SU-DHL-6 (cell line): Measurements from ENCODE around the gene CLDN16.

ENCODE experiments used
- H2AFZ ChIP-seq: fragments of 200-600 bp; sonication (generic); 2 replicates; pipeline ENCODE4 v1.6.1; 2014; ENCODE audit warnings: low read depth, mild to moderate bottlenecking, moderate library complexity, mixed read lengths, antibody characterized with exemption, low read length; ENCODE audit not compliant: severe bottlenecking
- H3F3A ChIP-seq: fragments of 200-600 bp; shearing (Covaris generic); 2 replicates; pipeline ENCODE4 v1.6.0; 2016; ENCODE audit warnings: antibody characterized with exemption, mild to moderate bottlenecking; ENCODE audit not compliant: insufficient read depth
- H3K27ac ChIP-seq: fragments of 200-600 bp; sonication (generic); 2 replicates; pipeline ENCODE4 v1.5.1; 2016; ENCODE audit warnings: low read depth, mild to moderate bottlenecking, low read length, moderate library complexity, mixed read lengths
- H3K27me3 ChIP-seq: fragments of 200-600 bp; sonication (generic), shearing (Covaris generic); 2 replicates; pipeline ENCODE4 v1.6.0; 2014; ENCODE audit warnings: mild to moderate bottlenecking, low read length
- H3K36me3 ChIP-seq: fragments of 200-600 bp; sonication (generic); 2 replicates; pipeline ENCODE4 v1.6.1; 2014; ENCODE audit warnings: mild to moderate bottlenecking, low read length, mixed read lengths
- H3K4me2 ChIP-seq: fragments of 300-600, 200-600 bp; shearing (Covaris generic), sonication (generic); 2 replicates; pipeline ENCODE4 v1.6.0; 2014; ENCODE audit warnings: low read length, low read depth, mild to moderate bottlenecking; ENCODE audit not compliant: poor library complexity, severe bottlenecking
- H3K4me3 ChIP-seq: fragments of 200-600 bp; sonication (generic); 2 replicates; pipeline ENCODE4 v1.5.1; 2014; ENCODE audit warnings: antibody characterized with exemption, low read length, mild to moderate bottlenecking, mixed read lengths; ENCODE audit not compliant: insufficient read depth, poor library complexity, severe bottlenecking
- H3K79me2 ChIP-seq: fragments of 200-600 bp; sonication (generic); 2 replicates; pipeline ENCODE4 v1.6.1; 2014; ENCODE audit warnings: mild to moderate bottlenecking, low read length, moderate library complexity; ENCODE audit not compliant: insufficient read depth
- H3K9ac ChIP-seq: fragments of 200-600 bp; sonication (generic); 2 replicates; pipeline ENCODE4 v1.7.0; 2014; ENCODE audit warnings: mild to moderate bottlenecking, low read length
- H3K9me2 ChIP-seq: fragments of 200-600 bp; sonication (generic); replicated peaks from 2 replicates; pipeline ENCODE4 v1.6.1; 2014; ENCODE audit warnings: low read length; ENCODE audit not compliant: insufficient read depth
- H3K9me3 ChIP-seq: fragments of 200-600 bp; sonication (generic); 2 replicates; pipeline ENCODE4 v1.6.1; 2014; ENCODE audit warnings: low read length, mixed read lengths; ENCODE audit not compliant: insufficient read depth
- H4K20me1 ChIP-seq: fragments of 200-600 bp; sonication (generic); 2 replicates; pipeline ENCODE4 v1.6.1; 2014; ENCODE audit warnings: low read depth, mild to moderate bottlenecking, antibody characterized with exemption, low read length, moderate library complexity, mixed read lengths
- CTCF ChIP-seq: fragments of 200-600 bp; sonication (generic); IDR thresholded peaks from one replicate; pipeline ENCODE4 v1.5.1; 2017; ENCODE audit warnings: antibody characterized with exemption, mild to moderate bottlenecking, low read length, moderate library complexity; ENCODE audit not compliant: insufficient read depth, poor library complexity, severe bottlenecking
- EZH2phosphoT487 ChIP-seq: fragments of 200-600 bp; sonication (generic), shearing (Covaris generic); conservative IDR thresholded peaks from 2 replicates; pipeline ENCODE4 v1.6.1; 2018; ENCODE audit warnings: mild to moderate bottlenecking, antibody characterized with exemption, low read length, moderate library complexity, mixed read lengths

The CLDN16 gene

DNA sequence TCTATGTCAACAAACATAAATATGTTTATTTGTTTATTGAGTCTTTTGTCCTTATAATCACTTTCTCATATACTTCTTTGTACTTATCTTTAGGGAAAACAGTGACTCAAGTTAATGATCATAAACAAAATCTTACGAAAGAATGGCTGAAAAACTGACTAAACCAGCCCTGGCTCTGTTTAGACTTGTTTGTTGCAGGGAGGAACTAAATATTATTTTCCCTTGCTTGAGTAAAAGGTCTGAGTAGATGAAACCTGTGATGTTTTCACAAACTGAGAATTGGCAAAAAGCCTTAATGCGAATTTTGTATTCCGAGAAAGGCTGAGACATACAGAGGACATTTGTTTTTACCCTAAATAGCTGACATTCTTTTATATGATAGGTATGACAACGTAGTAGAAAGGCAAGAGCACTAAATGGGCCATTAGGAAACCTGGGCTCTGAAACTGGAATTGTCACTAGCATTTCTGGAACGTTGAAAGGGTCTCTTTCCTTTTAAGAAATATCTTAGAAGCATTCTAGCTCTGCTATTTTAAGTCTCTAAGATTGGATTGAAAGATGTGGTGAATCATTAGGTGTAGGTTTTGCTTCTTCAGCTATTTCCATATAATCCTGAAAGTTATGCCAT, 18.2 kb upstream of the CLDN16 start:
- Histone ChIP-seq H3K4me2 (no peak overlapping the region), H3K9me3 (no peaks in the 10 kb centered on the region), H4K20me1 (no peaks in the 10 kb centered on the region), H3K4me3 (no peak overlapping the region), H3K9ac (no peak overlapping the region), H3F3A (no peaks in the 10 kb centered on the region), H3K79me2 (no peaks in the 10 kb centered on the region), H3K27me3 (no peaks in the 10 kb centered on the region), H3K36me3 (no peaks in the 10 kb centered on the region), H2AFZ (no peak overlapping the region), H3K27ac (no peak overlapping the region), H3K9me2 (no peaks in the 10 kb centered on the region)
- TF ChIP-seq EZH2phosphoT487: no peak
- TF ChIP-seq CTCF: no peak

GRCh38 chr3:190370369-190370768, 17.6 kb upstream of the CLDN16 start:
- no peaks in the 10 kb centered on the region for H4K20me1 ChIP-seq
- H3K36me3 ChIP-seq: no peaks in the 10 kb centered on the region
- no peak overlapping the region for H3K4me3 ChIP-seq
- no peaks in the 10 kb centered on the region for H3K27me3 ChIP-seq
- no peak overlapping the region for H3K27ac ChIP-seq
- no peaks in the 10 kb centered on the region for H3F3A ChIP-seq
- no peak overlapping the region for H3K4me2 ChIP-seq
- no peaks in the 10 kb centered on the region for H3K9me3 ChIP-seq
- no peaks in the 10 kb centered on the region for H3K9me2 ChIP-seq
- no peak overlapping the region for H3K9ac ChIP-seq
- H2AFZ ChIP-seq: no peak overlapping the region
- TF ChIP-seq CTCF: no peak
- TF ChIP-seq EZH2phosphoT487: no peak
- H3K79me2 ChIP-seq: no peaks in the 10 kb centered on the region

DNA sequence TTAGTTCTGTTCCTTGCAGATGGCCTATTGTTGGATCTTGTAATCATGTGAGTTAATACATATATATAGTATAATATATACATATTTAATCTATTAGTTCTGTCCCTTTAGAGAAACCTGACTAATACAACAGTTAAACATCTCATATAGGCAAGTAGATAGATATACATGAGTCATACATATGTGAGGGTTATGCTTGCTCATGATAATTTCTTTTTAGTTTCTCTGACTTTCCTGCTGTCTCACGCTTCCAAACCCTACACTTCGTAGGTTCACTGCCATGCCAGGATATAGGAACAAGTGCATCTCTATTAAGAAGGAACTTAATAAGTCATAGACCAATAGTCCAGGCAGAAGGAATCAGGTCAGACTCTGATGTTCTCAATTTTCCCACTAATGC, 16.8 kb upstream of the CLDN16 start:
- Histone ChIP-seq H3K4me2 (no peak overlapping the region), H3K9me2 (no peaks in the 10 kb centered on the region), H3K9me3 (no peaks in the 10 kb centered on the region), H4K20me1 (no peaks in the 10 kb centered on the region), H3K4me3 (no peak overlapping the region), H2AFZ (no peak overlapping the region), H3K79me2 (no peaks in the 10 kb centered on the region), H3K36me3 (no peaks in the 10 kb centered on the region), H3F3A (no peaks in the 10 kb centered on the region), H3K27ac (no peak overlapping the region), H3K9ac (no peak overlapping the region), H3K27me3 (no peaks in the 10 kb centered on the region)
- TF ChIP-seq CTCF (no peak), EZH2phosphoT487 (no peak)
